HUES6 (cell line): ENCODE data around the gene UBE2G1.
A peak's percentile ranks its signal among the peaks of the same experiment; 100 is the strongest.

Experiments used
- H3K27ac ChIP-seq: 2 replicates; pipeline ENCODE4 v1.7.0; 2013; ENCODE audit warnings: low read depth, mild to moderate bottlenecking, low read length, inconsistent platforms
- H3K27me3 ChIP-seq: 2 replicates; pipeline ENCODE4 v1.6.1; 2013; ENCODE audit warnings: low read length; ENCODE audit not compliant: control insufficient read depth, insufficient read depth
- H3K36me3 ChIP-seq: 2 replicates; pipeline ENCODE4 v1.6.1; 2013; ENCODE audit warnings: low read length; ENCODE audit not compliant: control insufficient read depth, insufficient read depth
- H3K4me1 ChIP-seq: 2 replicates; pipeline ENCODE4 v1.6.1; 2013; ENCODE audit warnings: low read length; ENCODE audit not compliant: control insufficient read depth, insufficient read depth
- H3K4me3 ChIP-seq: 2 replicates; pipeline ENCODE4 v1.5.1; 2013; ENCODE audit warnings: low read depth, low read length
- H3K9ac ChIP-seq: one replicate; pipeline ENCODE4 v1.6.1; 2013; ENCODE audit warnings: mild to moderate bottlenecking, low read length
- H3K9me3 ChIP-seq: 2 replicates; pipeline ENCODE4 v1.6.1; 2013; ENCODE audit warnings: low read depth, low read length; ENCODE audit not compliant: control insufficient read depth, insufficient read depth

UBE2G1 gene

GRCh38 chr17:4248504-4249277 lies 117.8 kb downstream of the UBE2G1 start:
- Histone ChIP-seq H3K9ac (peak overlapping the region; percentile 7), H3K27ac (no peak overlapping the region), H3K36me3 (no peaks in the 10 kb centered on the region; the same call in 1 of the 2 replicates), H3K9me3 (no peaks in the 10 kb centered on the region), H3K27me3 (no peaks in the 10 kb centered on the region), H3K4me1 (peaks cover 26% of the 10 kb centered on the region), H3K4me3 (no peak overlapping the region)

DNA sequence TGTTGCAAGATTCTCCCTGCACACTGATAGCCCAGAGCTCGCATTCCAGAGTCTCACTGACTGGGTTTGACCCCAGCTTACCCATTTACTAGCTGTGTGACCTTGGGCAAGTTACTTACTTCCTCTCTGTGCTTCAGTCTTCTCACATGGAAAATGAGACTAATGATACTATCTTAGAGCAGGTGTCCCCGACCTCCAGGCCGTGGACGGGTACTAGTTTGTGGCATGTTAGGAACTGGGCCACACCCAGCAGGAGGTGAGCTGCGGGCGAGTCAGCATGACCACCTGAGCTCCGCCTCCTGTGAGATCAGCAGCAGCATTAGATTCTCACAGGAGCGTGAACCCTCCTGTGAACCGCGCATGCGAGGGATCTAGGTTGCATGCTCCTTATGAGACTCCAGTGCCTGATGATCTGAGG lies 118.5 kb downstream of the UBE2G1 start:
- Histone ChIP-seq H3K4me1 (peaks cover 26% of the 10 kb centered on the region), H3K9ac (peak overlapping the region; percentile 7), H3K27ac (no peak overlapping the region), H3K36me3 (no peaks in the 10 kb centered on the region; the same call in 1 of the 2 replicates), H3K4me3 (no peak overlapping the region), H3K9me3 (no peaks in the 10 kb centered on the region), H3K27me3 (no peaks in the 10 kb centered on the region)

DNA sequence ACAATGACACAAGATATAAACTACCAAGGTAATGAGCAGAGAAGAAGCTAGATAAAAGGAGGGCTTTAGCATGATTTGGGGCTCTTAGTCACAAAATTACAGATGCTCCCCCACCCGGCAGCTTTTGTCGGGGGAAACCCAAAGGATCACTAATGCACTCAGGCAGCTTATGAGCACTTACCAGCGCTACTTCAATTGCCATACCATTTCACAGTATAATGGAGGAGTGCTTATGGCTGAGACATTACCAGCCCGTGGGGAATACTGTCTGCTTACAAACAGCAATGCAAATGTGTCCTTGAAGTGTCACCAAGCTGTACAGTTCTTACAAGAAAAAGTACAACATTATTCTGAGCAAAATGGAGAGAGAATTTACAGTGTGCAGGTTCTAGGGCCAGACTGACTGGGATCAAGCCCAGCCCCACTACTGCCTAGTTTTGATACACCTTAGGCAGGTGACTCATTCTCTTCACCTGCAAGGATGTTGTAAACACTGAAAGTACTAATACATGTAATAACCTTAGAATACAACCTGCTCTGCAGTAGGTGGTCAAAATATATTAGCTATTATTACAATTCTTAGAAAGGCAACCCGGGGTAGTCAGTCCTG lies 119.0 kb downstream of the UBE2G1 start:
- no peaks in the 10 kb centered on the region for H3K27me3 ChIP-seq
- no peak overlapping the region for H3K4me3 ChIP-seq
- H3K36me3 ChIP-seq = no peaks in the 10 kb centered on the region; the same call in none of the 2 replicates
- H3K4me1 ChIP-seq = peaks cover 26% of the 10 kb centered on the region
- no peak overlapping the region for H3K27ac ChIP-seq
- H3K9ac ChIP-seq = no peak overlapping the region
- no peaks in the 10 kb centered on the region for H3K9me3 ChIP-seq

GRCh38 chr17:4246674-4247073 lies 119.8 kb downstream of the UBE2G1 start:
- Histone ChIP-seq H3K27ac (no peak overlapping the region), H3K36me3 (peaks cover 6% of the 10 kb centered on the region)

GRCh38 chr17:4241535-4241934 lies 124.9 kb downstream of the UBE2G1 start:
- Histone ChIP-seq H3K27me3 (no peaks in the 10 kb centered on the region), H3K9ac (no peak overlapping the region), H3K36me3 (peaks cover 39% of the 10 kb centered on the region)

More at GRCh38 chr17:4246674-4247073, 119.8 kb downstream of the UBE2G1 start:
- Histone ChIP-seq H3K9ac (no peak overlapping the region), H3K27me3 (no peaks in the 10 kb centered on the region), H3K4me1 (peaks cover 26% of the 10 kb centered on the region), H3K4me3 (no peak overlapping the region), H3K9me3 (no peaks in the 10 kb centered on the region)

GRCh38 chr17:4236456-4236855 lies 130.0 kb downstream of the UBE2G1 start:
- Histone ChIP-seq H3K27me3 (no peaks in the 10 kb centered on the region), H3K36me3 (peaks cover 71% of the 10 kb centered on the region), H3K27ac (no peak overlapping the region), H3K9me3 (no peaks in the 10 kb centered on the region), H3K4me1 (no peaks in the 10 kb centered on the region), H3K9ac (no peak overlapping the region), H3K4me3 (no peak overlapping the region)

More at GRCh38 chr17:4241535-4241934, 124.9 kb downstream of the UBE2G1 start:
- Histone ChIP-seq H3K4me3 (no peak overlapping the region), H3K4me1 (0 out of 2 replicates have a peak, but pooled peaks cover 3% of the 10 kb centered on the region), H3K27ac (no peak overlapping the region), H3K9me3 (no peaks in the 10 kb centered on the region)

DNA sequence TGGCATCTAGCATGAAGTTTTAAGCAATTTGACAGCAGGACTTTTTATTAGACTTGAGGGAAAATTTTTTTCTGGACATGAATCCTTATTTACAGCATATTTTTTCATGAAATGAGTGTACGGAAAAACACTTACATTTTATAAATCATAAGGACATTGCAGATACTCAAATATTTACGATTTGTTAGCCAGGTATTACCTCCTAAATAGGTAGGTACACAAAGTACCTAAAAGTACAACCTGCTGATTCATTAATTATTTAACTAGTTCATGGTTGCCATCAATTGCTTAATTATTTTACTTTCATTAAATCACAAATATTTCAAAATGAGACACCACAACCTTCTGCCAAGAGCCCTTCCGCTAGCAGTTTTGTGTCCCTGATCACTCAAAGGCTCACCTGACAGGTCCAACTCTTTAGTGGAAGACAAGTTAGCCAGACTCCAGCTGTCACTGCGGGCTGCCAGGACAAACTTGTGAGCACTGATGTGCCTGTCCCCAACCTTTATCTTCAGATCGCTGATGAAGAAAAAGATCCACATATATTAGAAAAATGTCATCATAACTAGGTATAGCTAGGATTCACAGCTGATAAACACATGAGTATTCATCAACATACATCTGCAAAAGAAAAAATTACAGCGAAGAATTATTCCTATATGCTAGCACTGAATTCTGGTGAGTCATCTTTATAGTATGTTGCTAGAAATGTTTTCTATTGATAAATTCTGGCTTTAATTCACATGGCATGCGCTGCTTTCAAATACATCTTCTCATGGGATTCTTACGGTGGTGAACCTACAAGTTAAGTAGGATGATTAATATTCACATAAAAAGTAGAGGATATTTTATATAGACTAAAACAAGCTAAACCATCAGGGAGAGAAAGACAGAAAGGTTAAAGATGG lies 130.8 kb downstream of the UBE2G1 start:
- Histone ChIP-seq H3K36me3 (peaks cover 68% of the 10 kb centered on the region), H3K4me3 (no peak overlapping the region), H3K27ac (no peak overlapping the region), H3K9ac (no peak overlapping the region), H3K9me3 (no peaks in the 10 kb centered on the region), H3K27me3 (no peaks in the 10 kb centered on the region), H3K4me1 (no peaks in the 10 kb centered on the region; the same call in 1 of the 2 replicates)

GRCh38 chr17:4234401-4234800 lies 132.1 kb downstream of the UBE2G1 start:
- H3K4me3 ChIP-seq = no peak overlapping the region
- no peaks in the 10 kb centered on the region; the same call in 1 of the 2 replicates for H3K4me1 ChIP-seq
- no peak overlapping the region for H3K27ac ChIP-seq
- H3K36me3 ChIP-seq = peaks cover 63% of the 10 kb centered on the region
- H3K9me3 ChIP-seq = no peaks in the 10 kb centered on the region
- no peaks in the 10 kb centered on the region for H3K27me3 ChIP-seq
- no peak overlapping the region for H3K9ac ChIP-seq

DNA sequence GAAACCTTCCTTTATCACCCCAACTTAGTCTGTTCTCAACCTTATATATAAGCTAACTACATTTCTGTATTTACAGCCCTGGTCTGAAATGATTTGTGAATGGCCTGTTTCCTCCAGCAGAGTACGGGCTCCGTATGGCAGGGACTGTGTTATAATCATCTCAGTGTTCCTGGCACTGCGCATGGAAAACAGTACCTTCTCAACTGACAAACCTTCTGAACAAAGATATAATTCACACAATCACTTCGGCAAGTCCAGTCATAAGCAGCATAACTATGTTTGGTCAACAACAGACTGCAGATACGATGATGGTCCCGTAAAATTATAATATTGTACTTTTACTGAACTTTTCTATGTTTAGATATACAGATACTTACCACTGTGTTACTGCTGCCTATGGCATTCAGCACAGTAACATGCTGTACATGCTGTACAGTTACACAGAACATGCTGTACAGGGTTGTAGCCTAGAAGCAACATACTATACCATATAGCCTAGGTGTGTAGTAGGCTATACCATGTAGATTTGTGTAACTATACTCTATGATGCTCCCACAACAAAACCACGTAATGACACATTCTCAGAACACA lies 132.7 kb downstream of the UBE2G1 start:
- Histone ChIP-seq H3K4me3 (no peak overlapping the region), H3K36me3 (peaks cover 57% of the 10 kb centered on the region), H3K27ac (no peak overlapping the region), H3K4me1 (no peaks in the 10 kb centered on the region; the same call in 1 of the 2 replicates), H3K9me3 (no peaks in the 10 kb centered on the region), H3K9ac (no peak overlapping the region), H3K27me3 (no peaks in the 10 kb centered on the region)

GRCh38 chr17:4232168-4232813 lies 134.2 kb downstream of the UBE2G1 start:
- Histone ChIP-seq H3K36me3 (peaks cover 49% of the 10 kb centered on the region), H3K4me1 (no peaks in the 10 kb centered on the region; the same call in 1 of the 2 replicates), H3K27me3 (no peaks in the 10 kb centered on the region), H3K9me3 (no peaks in the 10 kb centered on the region), H3K4me3 (no peak overlapping the region), H3K27ac (no peak overlapping the region), H3K9ac (no peak overlapping the region)
